Astrocyte of the spinal cord (primary cell): ENCODE results near the gene CENPS.

Experiments
- DNase-seq: peaks from one replicate; pipeline ENCODE4 v3.0.0; 2011; ENCODE audit warnings: low read depth, low spot score
- H3K4me3 ChIP-seq: 2 replicates; pipeline ENCODE4 v1.5.1; 2011; ENCODE audit warnings: low read depth, mild to moderate bottlenecking, low read length, moderate library complexity
- CTCF ChIP-seq: IDR thresholded peaks from 2 replicates; pipeline ENCODE4 v1.5.1; 2012; ENCODE audit warnings: low read depth, mild to moderate bottlenecking, low read length, inconsistent platforms
- in situ Hi-C: cut with HindIII; loops from 2 replicates; pipeline ENCODE4 v1.10.0; 2017; ENCODE audit warnings: low sequenced_read_pairs

The CENPS gene

GRCh38 chr1:10430216-10431069 is at the start of gene CENPS:
CENPS (plus strand) TSS chr1:10430433; CDS start chr1:10430518, 85 bp downstream.
- DNase-seq: peak; percentile 87
- H3K4me3 ChIP-seq: peak within 1 kb of the TSS; percentile 88
- peak; percentile 80 for TF ChIP-seq CTCF
- in situ Hi-C loops: no loop called here

GRCh38 chr1:10380594-10381275 is 49.5 kb upstream of the CENPS start:
- in situ Hi-C loops: no loop called here
- DNase-seq: peak; percentile 94
- no peak overlapping the region for H3K4me3 ChIP-seq
- TF ChIP-seq CTCF: no peak

GRCh38 chr1:10383630-10384029 is 46.6 kb upstream of the CENPS start:
- TF ChIP-seq CTCF: no peak
- in situ Hi-C loops: no loop called here
- DNase-seq: no peak
- no peak overlapping the region for H3K4me3 ChIP-seq

GRCh38 chr1:10384219-10384618 is 46.0 kb upstream of the CENPS start:
- DNase-seq: no peak
- no peak for TF ChIP-seq CTCF
- no peak overlapping the region for H3K4me3 ChIP-seq
- in situ Hi-C loops: no loop called here

GRCh38 chr1:10386761-10387676 is 43.2 kb upstream of the CENPS start:
- no peak overlapping the region for H3K4me3 ChIP-seq
- no peak for DNase-seq
- TF ChIP-seq CTCF: no peak
- in situ Hi-C loops: no loop called here
